ENCODE data around the gene HEPACAM2.

Gene HEPACAM2

DNA sequence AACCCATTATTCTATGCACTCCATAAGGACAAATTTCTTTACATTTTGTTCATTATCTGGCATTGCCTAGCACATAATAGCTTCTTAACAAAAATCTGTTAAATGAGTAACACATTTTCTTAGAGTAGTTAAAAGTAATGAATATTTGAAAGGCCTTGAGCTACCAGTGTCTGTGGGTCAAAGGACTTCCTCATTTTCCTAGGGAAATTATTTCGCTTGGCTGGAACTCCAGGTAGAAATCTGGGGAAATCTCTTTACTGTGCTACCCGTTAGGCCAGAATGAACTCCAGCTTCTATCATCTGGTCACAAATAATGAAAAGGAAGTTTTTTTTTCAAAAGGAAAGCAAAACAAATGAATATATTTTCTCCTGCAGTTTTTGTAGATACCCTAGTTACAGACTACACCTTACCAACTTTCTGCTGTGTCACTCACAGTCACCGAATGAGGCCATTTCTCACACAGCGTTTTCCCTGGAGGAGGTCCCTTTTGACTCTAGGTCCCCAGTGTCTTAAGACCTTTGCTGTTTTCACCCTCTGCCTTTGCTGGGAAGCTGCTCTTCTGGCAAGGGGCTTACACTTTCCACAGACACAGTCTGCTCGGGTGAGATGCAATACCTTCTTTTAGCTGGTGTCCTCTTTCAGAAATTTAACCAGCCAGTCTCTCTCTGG, 79.7 kb downstream of the HEPACAM2 start:
- DNase-seq: no peak

GRCh38 chr7:93146036-93146435, 80.2 kb downstream of the HEPACAM2 start:
- DNase-seq: no peak

- no peak for DNase-seq
Measured at GRCh38 chr7:93145354-93145753, 80.9 kb downstream of the HEPACAM2 start.

DNA sequence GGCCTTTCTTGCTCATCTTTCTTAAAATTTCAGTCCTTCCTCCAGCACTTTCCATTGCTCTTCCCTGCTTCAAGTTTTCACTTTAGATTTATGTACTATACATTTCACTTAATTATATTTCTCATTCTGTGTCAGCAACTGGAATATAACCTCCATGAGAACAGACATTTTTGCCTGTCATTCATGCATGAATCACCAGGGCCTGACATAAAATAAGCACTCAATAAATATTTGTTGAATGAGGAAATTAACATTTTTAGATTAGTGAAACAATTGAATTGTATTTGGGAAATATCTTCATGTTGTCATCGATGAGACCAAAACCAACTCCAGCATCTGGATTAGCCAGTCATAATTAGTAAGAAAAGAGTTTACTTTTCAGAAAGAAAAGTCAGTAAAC, 84.1 kb downstream of the HEPACAM2 start:
- DNase-seq: no peak

DNA sequence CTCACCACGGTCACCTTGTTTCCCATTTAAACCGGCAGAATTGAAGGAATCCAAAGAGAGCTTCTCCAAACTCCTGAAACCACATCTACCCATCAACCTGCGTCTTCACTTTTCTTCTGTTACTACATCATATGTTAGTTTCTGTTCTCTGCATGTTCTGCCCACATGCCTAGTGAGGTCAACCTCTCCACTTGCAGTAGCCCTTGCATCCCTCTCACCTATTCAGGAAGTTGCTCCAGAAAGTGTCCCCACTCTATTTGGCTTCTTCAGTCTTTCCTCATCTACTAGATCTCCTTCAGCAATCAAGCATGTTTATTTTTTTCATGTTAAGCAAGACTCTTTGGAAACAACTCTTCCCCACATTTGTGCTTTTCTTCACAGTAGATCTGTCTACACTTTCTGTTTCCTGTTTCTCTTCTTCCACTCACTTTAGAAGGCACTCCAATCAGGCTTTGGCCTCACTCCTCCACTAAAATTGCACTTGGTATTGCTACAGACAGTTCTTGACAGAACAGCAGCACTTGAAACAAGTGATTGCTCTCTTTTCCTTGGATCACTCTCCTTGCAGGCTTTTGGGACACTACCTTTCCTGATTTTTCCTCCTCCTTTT, 85.6 kb downstream of the HEPACAM2 start:
- DNase-seq: no peak

- no peak for DNase-seq
Measured at GRCh38 chr7:93138576-93138975, 87.7 kb downstream of the HEPACAM2 start.
